GM10266 (cell line): Measurements from ENCODE around the gene ECI1.
A peak's percentile ranks its signal among the peaks of the same experiment; 100 is the strongest.

Experiments
- DNase-seq: peaks from one replicate; pipeline ENCODE4 v3.0.0; 2012; ENCODE audit errors: extremely low spot score
- CTCF ChIP-seq: IDR thresholded peaks from 2 replicates; pipeline ENCODE4 v1.5.1; 2012; ENCODE audit warnings: mild to moderate bottlenecking, low read depth; ENCODE audit not compliant: control insufficient read depth, insufficient read depth; ENCODE audit errors: missing control alignments

Gene ECI1

GRCh38 chr16:2195322-2196161 is 55.8 kb downstream of the ECI1 start:
- DNase-seq: no peak
- TF ChIP-seq CTCF: no peak

- DNase-seq: peak; percentile 85
- TF ChIP-seq CTCF: peak; percentile 71
These were observed 56.5 kb downstream of the ECI1 start for GRCh38 chr16:2194852-2195321.

GRCh38 chr16:2194166-2194834 is 57.1 kb downstream of the ECI1 start:
- DNase-seq: no peak
- TF ChIP-seq CTCF: no peak

- TF ChIP-seq CTCF: no peak
- DNase-seq: no peak
These were observed 60.0 kb downstream of the ECI1 start for GRCh38 chr16:2191446-2191706.

- TF ChIP-seq CTCF: no peak
- no peak for DNase-seq
These were observed 60.5 kb downstream of the ECI1 start for GRCh38 chr16:2190659-2191445.

- TF ChIP-seq CTCF: no peak
- DNase-seq: no peak
These were observed 61.3 kb downstream of the ECI1 start for GRCh38 chr16:2190002-2190658.
